GM18508 (cell line): ENCODE measurements around the gene COL4A2.

Experiments
- ATAC-seq: cut with Tn5 transposase; IDR thresholded peaks from one replicate; pipeline ENCODE4 v1.9.1; 2021; ENCODE audit warnings: moderate number of reproducible peaks; ENCODE audit not compliant: insufficient read depth, unreplicated experiment

The COL4A2 gene

GRCh38 chr13:110396913-110397381 lies 89.9 kb downstream of the COL4A2 start:
- ATAC-seq: no peak

- no peak for ATAC-seq
These were observed 90.5 kb downstream of the COL4A2 start for GRCh38 chr13:110397436-110398115.

GRCh38 chr13:110398564-110399507 lies 91.8 kb downstream of the COL4A2 start:
- ATAC-seq: no peak

- ATAC-seq: no peak
These were observed 92.7 kb downstream of the COL4A2 start for GRCh38 chr13:110399801-110400200.

- ATAC-seq: no peak
These were observed 93.9 kb downstream of the COL4A2 start for GRCh38 chr13:110400786-110401533.

- no peak for ATAC-seq
These were observed 95.4 kb downstream of the COL4A2 start for GRCh38 chr13:110402299-110403069.

- no peak for ATAC-seq
These were observed 96.2 kb downstream of the COL4A2 start for GRCh38 chr13:110403315-110403714.

GRCh38 chr13:110403721-110404120 lies 96.6 kb downstream of the COL4A2 start:
- ATAC-seq: no peak

GRCh38 chr13:110404321-110404720 lies 97.2 kb downstream of the COL4A2 start:
- no peak for ATAC-seq

- no peak for ATAC-seq
These were observed 98.7 kb downstream of the COL4A2 start for GRCh38 chr13:110405597-110406450.

GRCh38 chr13:110407021-110407420 lies 99.9 kb downstream of the COL4A2 start:
- ATAC-seq: no peak

- ATAC-seq: no peak
These were observed 100.4 kb downstream of the COL4A2 start for GRCh38 chr13:110407531-110407930.

- ATAC-seq: no peak
These were observed 101.2 kb downstream of the COL4A2 start for GRCh38 chr13:110408286-110408685.

- ATAC-seq: no peak
These were observed 102.5 kb downstream of the COL4A2 start for GRCh38 chr13:110409581-110409992.

- ATAC-seq: no peak
These were observed 102.9 kb downstream of the COL4A2 start for GRCh38 chr13:110410000-110410399.

- no peak for ATAC-seq
These were observed 104.0 kb downstream of the COL4A2 start for GRCh38 chr13:110410936-110411687.

GRCh38 chr13:110411688-110412059 lies 104.6 kb downstream of the COL4A2 start:
- no peak for ATAC-seq
